Hematopoietic multipotent progenitor cell treated with erythropoietin and hydrocortisone succinate and interleukin-3 and kit ligand, for 4 days (in vitro differentiated cells): ENCODE measurements around the gene MZF1.
A peak's percentile ranks its signal among the peaks of the same experiment; 100 is the strongest.

ENCODE experiments used
- DNase-seq: peaks from one replicate; pipeline ENCODE4 v3.0.0-alpha.2; 2015

MZF1 gene

DNA sequence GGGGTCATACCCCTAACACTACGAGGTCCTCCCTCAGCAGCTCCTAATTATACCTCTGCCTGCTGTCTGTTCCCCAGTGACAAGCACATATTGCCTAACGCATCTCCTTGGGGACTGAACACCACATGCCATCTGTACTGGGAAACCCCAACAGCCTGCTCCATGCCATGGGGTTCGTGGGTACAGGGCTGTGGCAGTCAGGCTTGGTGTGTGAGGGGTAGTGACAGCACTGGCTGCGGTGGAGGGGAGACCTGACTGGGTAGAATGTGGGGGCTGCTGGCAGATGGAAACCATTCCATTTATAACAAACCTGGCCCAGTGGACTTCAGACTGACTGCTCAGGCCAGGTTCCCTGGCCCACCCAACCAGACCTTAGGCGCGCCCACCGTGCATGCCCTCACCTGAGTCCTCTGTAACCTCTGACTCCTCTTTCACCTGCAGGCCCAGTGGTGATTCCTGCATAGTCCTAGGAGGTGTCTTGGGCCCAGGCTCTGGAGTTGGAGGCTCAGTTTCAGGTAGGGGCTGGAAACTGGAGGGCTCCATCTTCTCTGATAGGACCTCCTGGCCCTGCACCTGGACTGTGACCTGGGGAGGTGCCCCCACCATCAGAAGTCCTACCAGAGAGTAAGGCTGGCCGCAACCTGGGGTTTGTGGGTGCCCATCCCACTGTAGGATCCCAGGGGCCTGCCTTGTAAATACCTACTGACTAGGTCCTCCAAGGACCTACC, 3.0 kb downstream of the MZF1 start:
- DNase-seq: no peak

DNA sequence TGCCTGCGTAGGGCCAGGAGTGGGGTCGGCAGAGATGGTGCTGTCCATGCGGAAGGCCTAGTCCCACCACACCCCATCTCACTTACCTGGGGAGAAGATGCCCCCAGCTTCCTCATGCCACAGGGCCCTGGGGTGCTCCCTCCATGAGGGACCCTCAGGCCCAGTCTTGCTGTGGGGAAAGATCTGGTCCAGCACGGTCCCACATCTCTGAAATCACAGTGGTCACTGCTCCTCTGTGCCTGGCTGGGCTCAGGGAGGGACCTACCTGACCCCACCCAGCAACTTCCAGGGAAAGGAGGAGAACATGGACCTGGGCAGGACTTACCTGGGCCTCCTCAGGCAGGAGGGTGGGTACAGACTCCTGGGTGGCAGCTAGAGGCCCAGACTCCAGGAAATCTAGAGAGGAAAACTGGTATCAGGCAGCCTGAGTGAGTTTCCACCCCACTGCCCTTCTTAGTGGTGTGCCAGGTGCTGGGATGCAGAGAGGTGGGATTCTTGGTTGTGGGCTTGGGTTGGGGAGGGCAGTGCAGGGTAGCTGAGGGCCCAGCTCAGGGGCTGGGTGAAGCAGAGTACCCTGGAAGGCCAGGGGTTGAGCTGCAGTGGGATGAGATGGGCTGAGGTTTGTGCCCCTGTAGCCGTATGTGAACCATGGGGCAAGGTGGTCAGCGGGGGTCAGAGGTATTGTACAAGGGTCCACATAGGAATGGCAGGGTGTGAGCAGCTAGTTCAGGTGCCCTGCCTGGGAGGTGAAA, 3.8 kb downstream of the MZF1 start:
- no peak for DNase-seq

DNA sequence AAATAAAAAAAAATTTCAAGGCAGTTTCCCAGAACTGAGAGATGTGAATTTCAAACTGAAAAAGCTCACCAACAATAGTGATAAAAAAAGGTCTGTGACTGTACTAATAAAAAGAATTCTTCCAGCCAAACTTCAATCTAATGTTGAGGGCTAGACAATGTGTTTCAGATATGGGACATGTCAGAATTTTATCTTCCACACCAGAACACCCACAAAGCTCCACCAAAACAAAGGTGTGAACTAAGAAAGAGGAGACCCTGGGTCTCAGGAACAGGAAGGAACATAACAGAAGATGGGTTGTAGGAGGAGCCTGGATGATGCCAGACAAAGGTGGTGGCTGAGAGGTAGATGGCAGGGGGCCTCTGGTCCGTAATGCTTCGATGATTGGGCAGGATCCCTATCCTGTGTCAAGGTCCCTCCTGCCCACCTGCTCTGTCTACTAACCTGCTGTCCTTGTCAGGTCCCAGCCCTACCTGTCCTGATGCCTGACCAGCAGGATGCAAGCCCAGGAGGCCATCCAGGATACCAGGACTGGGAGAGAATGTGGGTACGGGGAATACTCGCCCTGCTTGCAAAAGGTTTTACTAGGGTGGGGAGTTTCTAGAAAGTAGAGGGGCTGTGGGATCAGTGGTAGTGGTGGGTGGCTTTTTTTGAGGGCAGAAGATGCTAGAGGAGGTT, 4.5 kb downstream of the MZF1 start:
- peak; percentile 62 for DNase-seq

DNA sequence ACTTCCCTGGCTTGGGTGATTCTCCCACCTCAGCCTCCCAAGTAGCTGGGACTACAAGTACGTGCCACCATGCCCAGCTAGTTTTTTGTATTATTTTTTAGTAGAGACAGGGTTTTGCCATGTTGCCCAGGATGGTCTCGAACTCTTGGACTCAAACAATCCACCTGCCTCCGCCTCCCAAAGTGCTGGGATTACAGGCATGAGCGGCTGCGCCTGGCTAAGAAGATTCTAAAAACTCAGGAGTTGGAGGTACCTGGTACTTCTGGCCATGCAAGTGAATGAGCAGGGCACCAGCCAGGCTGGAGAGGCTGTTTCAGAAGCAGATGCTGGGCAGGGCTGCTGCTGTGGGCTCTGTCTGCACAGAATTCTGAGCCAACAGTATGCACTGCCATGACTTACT, 6.1 kb downstream of the MZF1 start:
- no peak for DNase-seq

DNA sequence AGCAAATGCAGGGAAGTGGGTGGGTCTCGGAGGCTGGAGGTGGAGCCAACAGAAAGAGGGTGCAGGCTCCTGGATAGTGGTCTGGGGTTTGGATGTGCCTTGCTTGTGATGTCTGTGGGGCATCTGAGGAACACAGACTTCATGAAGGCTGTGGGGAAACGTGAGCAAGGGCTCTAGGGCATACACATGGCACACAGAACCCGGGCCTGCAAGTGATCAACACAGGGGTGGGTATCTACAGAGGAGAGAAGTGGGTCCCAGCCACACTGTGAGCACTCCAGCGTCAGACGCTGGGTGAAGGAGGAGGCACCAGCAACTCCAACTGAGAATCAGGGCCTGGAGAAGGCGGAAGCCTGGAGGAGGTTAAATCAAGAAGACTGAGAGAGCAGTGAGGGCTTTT, 9.3 kb downstream of the MZF1 start:
- no peak for DNase-seq

DNA sequence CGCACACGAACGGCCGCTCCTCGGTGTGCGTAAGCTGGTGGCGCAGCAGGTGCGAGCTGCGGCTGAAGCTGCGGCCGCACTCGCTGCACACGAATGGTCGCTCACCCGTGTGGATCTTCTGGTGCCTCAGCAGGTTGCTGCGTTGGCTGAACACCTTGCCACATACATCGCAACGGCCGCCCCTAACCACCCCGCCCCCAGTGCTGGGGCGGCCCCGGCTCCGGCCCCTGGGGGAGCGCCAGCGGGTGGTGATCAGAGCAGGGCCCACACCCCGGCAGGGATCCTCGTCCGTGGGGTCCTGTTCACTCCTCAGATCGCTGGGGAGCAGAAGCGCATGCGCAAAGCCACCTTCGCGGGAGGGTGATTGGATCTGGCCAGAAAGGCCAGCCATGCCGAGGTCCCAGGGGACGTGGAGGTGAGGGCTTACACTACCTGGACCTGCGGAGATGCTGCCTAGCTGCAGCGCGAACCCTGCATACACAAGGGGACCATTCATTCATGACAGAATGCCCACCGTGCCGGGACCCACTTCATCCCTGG, 10.0 kb downstream of the MZF1 start:
- DNase-seq: peak; percentile 57

DNA sequence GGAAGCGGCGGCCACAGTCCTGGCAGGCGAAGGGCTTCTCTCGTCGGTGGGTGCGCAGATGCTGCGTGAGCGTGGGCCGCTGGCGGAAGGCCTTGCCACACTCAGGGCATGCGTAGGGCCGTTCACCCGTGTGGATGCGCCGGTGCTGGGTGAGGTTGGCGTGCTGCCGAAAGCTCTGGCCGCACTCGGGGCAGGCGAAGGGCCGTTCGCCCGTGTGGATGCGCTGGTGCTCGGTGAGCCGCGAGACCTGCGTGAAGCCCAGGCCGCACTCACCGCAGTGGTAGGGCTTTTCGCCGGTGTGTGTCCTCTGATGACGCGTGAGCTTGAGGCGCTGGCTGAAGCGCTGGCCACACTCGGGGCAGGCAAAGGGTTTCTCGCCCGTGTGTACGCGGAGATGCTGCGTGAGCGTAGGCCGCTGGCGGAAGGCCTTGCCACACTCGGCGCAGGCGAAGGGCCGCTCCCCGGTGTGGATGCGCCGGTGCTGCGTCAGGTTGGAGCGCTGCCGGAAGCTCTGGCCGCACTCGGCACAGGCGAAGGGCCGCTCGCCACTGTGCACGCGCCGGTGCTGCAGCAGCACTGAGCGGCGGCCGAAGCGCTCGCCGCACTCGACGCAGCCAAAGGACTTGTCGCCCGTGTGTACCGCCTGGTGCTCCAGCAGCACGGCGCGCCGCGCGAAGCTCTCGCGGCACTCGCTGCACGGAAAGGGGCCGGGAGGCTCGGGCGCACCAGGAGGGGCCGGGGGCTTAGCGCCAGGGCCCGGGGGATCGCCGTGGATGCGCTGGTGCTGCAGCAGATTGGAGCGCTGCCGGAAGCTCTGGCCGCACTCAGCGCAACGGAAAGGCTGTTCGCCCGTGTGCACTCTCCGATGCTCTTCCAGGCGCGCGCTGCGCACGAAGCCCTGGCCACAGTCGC, 10.8 kb downstream of the MZF1 start:
- DNase-seq: peak; percentile 71

DNA sequence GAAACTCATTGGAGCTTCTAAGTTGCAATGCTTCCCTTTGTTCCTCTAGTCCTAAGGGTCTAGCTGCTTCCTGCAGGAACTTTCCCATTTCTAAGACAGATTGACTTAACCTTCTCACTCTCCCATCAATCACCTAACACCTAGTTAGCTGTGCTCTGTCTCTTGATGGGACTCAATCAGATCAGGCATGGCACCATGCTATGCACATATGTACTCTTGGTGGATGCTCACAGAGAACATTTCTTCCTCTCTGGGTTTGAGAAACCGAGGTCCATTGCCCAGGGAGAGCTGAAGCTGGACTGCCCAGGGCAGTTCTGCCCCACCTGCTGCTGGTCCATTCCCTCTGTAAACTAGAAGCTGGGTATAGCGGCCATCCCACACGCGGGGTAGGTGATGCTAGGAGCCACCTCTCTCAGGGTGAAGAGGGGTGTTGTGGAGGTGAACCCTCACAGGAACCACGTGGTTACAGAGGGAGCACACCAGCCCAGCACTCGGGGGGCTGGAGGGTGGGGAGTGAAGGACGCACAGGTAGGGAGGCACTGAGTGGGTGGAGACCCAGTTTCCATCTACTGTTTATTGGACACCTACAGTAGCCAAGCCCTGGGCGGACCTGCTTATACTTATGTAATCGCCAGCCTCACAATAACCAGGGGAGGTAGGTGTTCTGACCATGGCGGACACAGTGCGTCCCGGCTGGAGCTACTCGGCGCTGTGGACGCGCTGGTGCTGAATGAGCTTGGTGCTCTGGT, 11.6 kb downstream of the MZF1 start:
- no peak for DNase-seq

DNA sequence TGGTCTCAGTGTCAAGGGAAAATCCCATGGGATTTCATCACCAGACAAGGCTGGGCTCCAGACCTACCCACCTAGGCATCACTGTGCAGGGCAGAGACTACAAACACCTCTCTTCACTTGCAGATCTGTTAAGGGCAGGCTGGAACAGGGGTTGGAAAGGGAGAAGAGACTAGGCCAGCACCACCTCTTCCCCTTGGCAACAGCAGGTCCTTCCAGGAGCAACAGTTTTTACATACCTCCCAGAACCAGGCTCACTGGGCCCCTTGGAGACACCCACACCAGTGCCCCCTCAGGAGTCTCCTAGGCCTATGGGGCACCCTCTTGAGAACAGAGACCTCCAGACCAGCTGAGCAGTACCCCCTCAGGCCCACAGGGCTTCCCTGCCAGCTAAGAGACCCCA, 12.2 kb downstream of the MZF1 start:
- DNase-seq: no peak

DNA sequence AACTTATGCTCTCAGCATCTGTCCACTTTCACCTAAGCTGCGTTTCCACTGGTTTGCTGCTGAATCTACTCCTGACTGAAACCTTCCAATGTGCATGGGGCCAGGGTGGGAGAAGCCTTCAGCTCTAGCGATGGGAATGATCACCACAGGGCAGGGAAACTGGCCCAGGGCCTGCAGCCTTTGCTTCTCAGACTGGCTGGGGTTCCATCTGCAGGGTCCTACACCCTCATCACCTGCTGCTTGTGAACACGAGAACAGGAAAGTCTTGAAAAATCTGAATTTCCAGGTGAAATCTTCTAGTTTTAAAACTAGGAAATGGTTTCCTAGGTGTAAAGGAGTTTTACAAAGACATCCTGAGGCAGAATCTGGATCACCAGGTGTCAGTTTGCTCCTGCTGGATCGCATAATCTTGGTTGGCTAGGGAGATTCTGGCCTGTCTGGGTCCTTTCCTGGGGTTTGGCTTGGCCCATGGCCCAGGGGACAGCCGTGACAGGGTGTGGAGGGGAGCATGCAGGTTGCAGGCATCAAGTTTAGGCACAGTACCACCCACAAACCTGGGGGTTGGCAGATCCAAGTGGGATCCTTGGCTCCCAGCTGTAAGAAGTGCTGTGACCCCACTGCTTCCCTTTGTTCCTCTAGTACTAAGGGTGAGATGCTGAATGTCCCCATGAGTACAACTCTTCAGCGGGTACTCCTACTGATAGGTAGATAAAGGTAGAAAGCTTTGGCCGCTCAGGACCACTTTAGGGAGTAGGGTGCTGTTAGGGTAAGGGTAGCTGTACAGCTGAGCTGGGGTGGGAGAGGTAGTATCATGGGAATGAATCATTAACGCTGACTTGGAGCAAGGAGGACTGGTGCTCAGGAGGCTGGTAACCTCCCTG, 12.9 kb downstream of the MZF1 start:
- no peak for DNase-seq

DNA sequence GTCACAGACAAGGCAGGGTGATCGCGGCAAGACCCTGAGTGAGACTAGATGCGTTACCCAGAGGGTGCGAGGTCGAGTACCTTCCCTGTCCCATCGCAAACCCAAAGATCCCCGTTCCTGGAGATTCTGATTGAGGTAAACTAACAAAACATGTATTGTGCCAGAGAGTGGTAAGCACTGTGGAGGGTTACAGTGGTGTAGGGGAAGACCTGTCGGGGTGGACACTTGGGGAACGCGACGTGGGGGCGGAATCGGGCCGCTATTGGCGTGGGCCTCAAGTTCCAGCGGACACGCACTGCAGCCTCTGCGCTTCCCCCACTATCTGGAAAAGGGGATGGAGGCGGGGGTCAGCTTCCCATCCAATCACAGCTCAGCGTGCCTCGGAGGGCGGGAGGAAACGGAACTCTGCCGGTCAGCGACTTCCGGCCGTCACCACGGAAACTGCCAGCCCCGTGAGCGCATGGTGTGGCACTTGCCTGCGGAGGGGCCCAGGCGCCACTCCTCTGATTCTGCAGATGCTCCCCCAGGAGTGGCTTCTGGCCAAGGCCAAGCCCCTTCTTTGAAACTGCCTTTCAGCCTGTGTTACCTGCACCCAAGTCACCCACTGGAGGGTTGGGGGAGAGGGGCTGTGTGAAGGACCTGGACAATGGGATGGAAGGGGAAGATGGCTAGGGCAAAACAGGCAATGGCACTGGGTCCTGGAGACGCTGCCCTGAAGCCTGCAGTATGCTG, 13.7 kb downstream of the MZF1 start:
- peak; percentile 97 for DNase-seq

DNA sequence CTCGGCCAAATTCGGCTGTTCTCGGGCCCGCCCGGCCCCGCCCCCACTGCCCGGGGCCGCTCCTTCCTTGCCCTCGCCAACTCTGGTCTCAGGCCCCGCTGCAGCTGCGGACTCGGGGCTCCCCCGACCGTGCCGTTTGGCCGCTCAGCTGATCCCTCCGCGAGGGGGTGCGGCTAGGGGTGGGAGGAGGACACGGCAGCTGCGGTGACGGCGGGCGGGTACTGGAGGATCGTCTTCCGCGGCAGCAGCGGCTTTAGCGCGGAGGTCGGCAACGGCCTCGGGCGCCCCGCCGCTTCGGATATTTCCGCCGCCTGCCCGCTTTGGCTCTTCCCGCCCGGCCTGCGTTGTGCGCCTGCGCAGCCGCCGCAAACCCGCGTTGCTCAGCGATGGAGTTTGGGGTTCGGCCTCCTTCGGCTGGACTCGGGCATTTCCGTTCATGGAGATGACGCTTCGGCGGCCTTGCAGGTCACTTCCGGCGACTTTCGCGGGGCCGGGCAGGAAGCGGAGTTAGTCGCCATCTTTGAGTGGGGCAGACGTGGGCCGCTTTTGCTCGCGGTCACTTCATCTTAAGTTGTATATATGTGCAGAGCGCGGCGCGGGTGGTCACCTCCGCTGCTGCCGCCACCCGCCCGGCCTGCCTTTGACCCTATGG, 14.4 kb downstream of the MZF1 start:
- DNase-seq: peak; percentile 99

DNA sequence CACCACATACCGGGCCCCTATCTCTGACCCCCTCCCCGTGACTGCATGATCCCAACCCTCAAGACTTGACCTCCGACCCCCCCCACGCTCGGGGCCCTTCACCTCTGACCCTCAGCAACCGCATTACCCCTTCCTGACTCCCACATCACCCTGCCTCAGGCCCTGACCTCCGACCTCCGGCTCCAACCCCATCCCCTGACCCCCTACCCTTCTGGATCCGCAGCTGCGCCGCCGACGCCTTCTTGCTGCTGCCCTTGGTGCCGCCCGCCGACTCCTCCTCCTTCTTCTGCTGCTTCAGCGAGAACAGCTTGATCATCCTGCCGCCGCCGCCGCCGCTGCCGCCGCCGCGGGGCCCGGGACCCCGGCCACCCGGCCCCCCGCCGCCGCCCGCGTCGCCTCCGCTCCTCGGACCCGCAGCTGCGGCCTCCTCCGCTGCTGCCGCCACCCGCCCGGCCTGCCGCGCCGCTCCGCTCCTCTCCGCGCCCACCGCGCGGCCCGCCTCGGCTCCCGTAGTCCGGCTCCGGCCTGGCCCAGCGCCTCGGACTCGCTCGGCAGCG, 15.0 kb downstream of the MZF1 start, which contains the start of gene UBE2M:
Gene UBE2M, minus strand, starts transcription at position 546 of the 557 bp plus-strand sequence. Its CDS starts 230 bp downstream, at position 316.
- DNase-seq: peak; percentile 71

DNA sequence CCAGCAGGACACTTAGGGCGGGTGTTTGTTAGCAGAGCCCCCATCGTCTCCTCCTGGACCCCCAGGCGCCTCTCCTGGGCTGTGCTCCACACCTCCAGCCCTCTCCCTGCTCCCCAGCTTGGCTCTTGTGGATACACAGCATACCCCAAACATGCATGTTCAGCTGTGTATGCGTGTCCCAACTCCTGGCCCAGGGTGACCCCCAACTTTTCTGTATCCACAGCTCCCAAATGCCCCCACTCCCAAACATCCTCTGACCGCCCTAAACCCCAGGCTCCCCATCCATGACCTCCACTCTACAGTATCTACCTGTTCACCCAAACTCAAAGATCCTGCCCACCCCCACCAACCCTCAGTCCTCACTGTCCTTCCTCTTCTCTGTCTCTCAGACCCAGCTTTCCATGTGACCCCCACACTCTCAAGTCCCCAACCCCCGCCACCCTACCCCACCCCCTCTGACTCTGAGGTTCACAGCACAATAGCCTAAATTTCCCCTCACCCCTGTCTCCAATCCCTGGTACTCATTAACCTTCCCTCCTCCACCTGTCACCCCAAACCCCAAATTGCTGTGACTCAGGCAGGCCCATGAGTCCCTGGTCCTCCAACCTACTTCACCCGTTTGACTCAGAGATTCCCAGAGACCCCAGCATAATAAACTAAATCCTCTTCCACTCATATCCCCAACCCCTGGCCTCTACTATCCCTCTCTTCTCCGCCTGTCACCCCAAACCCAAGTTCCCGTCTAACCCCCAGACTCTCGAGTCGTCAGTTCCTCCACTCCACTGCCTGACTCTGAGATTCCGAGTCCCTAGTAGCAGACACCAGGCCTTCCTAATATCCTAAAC, 15.7 kb downstream of the MZF1 start:
- DNase-seq: no peak

DNA sequence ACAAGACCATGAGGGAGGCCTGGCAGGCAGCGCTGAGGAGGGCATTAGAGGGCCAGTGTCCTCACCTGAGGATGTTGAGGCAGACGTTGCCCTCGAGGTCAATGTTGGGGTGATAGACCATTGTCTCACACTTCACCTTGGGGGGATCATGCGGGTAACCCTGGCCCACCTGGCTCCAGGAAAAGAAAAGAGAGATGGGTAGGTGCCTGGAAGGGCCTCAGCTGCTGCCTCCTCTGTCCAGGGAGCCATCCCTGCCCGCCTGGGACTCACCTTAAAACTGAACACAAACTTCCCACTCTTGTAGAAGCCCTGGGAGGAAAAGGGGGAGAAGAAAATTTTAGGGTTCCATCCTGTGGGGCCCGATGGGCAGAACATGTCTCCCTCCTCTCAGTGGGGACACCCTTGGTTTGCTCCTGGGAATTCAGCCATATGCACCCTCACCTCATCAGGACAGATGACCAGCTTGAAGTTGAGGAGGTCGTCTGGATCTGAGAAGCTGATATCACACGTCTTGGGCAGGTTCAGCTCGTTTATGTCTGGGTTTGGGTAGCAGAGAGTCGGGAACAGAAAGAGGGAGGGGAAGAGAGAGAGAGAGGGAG, 16.4 kb downstream of the MZF1 start:
- no peak for DNase-seq

DNA sequence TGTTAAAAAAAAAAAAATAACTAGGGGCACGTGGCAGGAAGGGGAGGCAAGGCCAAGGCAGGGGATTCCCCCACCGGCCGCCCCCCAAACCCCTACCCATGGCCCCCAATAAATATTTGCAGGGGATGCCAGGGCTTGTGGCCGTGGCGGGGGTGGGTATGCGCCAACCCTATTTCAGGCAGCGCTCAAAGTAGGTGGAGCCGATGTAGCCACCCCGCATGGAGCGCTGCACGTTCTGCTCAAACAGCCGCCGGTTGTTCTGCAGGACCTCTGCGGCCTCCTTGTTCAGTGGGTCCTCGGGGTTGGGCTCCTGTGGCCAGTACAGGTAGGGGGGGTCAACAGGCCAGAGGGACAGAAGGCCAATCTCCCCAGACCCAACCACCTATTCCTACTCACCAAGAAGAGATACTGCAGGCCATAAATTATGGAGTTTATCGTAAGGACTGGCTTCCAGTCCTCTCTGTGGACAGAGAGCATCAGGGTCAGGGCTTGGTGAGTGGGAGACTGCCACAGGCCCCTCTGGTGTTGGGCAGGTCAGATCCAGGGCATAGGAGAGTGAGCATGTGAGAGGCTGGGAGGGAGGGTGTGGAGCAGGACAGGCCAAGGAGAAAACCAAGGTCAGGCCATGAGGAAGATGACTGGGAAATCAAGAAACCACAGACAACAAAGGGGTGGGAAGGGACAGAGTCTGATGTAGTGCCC, 17.1 kb downstream of the MZF1 start:
- no peak for DNase-seq

DNA sequence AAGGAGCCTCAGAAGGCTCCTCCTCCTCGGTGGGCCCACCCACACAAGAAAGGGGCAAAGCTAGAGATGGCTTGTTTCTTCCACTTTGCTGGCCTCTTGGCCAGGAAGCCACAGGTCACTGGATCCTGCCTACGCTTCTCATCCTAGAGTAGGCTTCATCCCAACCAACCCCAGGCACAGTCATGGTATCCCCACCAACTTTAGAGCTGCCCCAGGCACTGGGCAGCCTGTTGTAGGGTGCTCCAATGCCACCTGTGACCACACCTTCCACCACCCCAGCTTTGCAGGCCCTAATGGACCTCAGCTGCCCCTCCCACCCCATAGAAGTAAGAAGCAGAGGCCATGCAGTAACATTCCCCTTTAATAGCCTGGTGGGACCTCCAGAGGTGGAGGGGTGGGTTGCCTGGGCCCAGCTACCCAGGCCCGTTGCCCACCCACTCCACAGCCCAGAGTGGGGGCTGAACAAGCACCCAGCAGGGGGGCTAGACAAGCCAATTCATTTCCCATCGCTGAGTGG, 17.7 kb downstream of the MZF1 start:
- DNase-seq: no peak
